Endometrial microvascular endothelial cells (primary cell): Measurements from ENCODE around the gene SLAMF9. TPM values are rescaled to one million over a fixed set of nuclear protein-coding genes. Genes with fewer than 3 reads are reported as not detected.

Experiments used
- in situ Hi-C: cut with HindIII; loops from 2 replicates; pipeline ENCODE4 v1.10.0; 2017; ENCODE audit warnings: low sequenced_read_pairs, low pct_unique_long_range_greater_than_20kb; ENCODE audit errors: inconsistent ontology term
- total RNA-seq: library from RNA; depleted of rRNA; stranded (reverse); fragments of >200 nt; gene quantifications from one replicate; pipeline ENCODE4 v1.2.3, GENCODE V29; 2015; ENCODE audit errors: inconsistent ontology term

The SLAMF9 gene
- total RNA-seq, 1 donor from 2014 or later = not detected

- in situ Hi-C loops = no loop called here
Observed at GRCh38 chr1:159924791-159925718, 29.0 kb downstream of the SLAMF9 start, which contains the start of gene TAGLN2. Gene TAGLN2, minus strand, starts transcription at chr1:159925507. Its CDS starts 4,998 bp downstream, at chr1:159920509.

GRCh38 chr1:159924025-159924790 lies 29.8 kb downstream of the SLAMF9 start:
- in situ Hi-C loops = no loop called here

- in situ Hi-C loops = no loop called here
Observed at GRCh38 chr1:159923203-159924024, 30.6 kb downstream of the SLAMF9 start.

GRCh38 chr1:159922511-159923202 lies 31.4 kb downstream of the SLAMF9 start:
- in situ Hi-C loops = no loop called here

GRCh38 chr1:159921700-159922504 lies 32.1 kb downstream of the SLAMF9 start:
- in situ Hi-C loops = no loop called here

GRCh38 chr1:159921251-159921650 lies 32.8 kb downstream of the SLAMF9 start:
- in situ Hi-C loops = no loop called here

- in situ Hi-C loops = no loop called here
Observed at GRCh38 chr1:159920651-159921050, 33.4 kb downstream of the SLAMF9 start.

GRCh38 chr1:159920202-159920601 lies 33.8 kb downstream of the SLAMF9 start:
- in situ Hi-C loops = no loop called here

- in situ Hi-C loops = no loop called here
Observed at GRCh38 chr1:159919236-159919865, 34.7 kb downstream of the SLAMF9 start.

GRCh38 chr1:159918352-159919200 lies 35.5 kb downstream of the SLAMF9 start:
- in situ Hi-C loops = no loop called here

GRCh38 chr1:159917533-159918351 lies 36.3 kb downstream of the SLAMF9 start:
- in situ Hi-C loops = no loop called here

- in situ Hi-C loops = no loop called here
Observed at GRCh38 chr1:159916242-159917051, 37.6 kb downstream of the SLAMF9 start.

GRCh38 chr1:159915571-159916241 lies 38.3 kb downstream of the SLAMF9 start:
- in situ Hi-C loops = no loop called here

GRCh38 chr1:159914252-159915018 lies 39.6 kb downstream of the SLAMF9 start:
- in situ Hi-C loops = no loop called here
